Endothelial cell of umbilical vein (primary cell): Measurements from ENCODE around the gene EHMT1.

Experiments used
- CTCF ChIP-seq, 2 donors: IDR thresholded peaks; 1 replicate in 1 of 2; 2 replicates in 1 of 2; pipeline ENCODE4 v1.5.1; 2011; ENCODE audit warnings: low read length in 2 of 2, mild to moderate bottlenecking in 2 of 2, moderate library complexity in 2 of 2, control low read depth in 1 of 2, inconsistent platforms in 1 of 2, low read depth in 1 of 2; ENCODE audit not compliant: insufficient read depth in 1 of 2; ENCODE audit errors: extremely low read depth in 1 of 2
- EZH2 ChIP-seq: IDR thresholded peaks from 2 replicates; pipeline ENCODE4 v1.6.1; 2012; ENCODE audit warnings: borderline replicate concordance, low read depth, mild to moderate bottlenecking, moderate library complexity, low read length, inconsistent platforms; ENCODE audit not compliant: severe bottlenecking
- FOS ChIP-seq: IDR thresholded peaks from 2 replicates; pipeline ENCODE4 v1.6.1; 2011; ENCODE audit warnings: mild to moderate bottlenecking, low read length, moderate library complexity, borderline replicate concordance; ENCODE audit not compliant: insufficient read depth
- MYC ChIP-seq: IDR thresholded peaks from one replicate; pipeline ENCODE4 v1.6.1; 2011; ENCODE audit warnings: mild to moderate bottlenecking, low read depth, low read length
- POLR2A ChIP-seq: IDR thresholded peaks from 2 replicates; pipeline ENCODE4 v1.6.1; 2012; ENCODE audit warnings: low read depth, mild to moderate bottlenecking, control low read depth, low read length
- POLR2AphosphoS5 ChIP-seq: IDR thresholded peaks from 2 replicates; pipeline ENCODE4 v1.6.1; 2012; ENCODE audit warnings: low read depth, mild to moderate bottlenecking, control low read depth, low read length, moderate library complexity; ENCODE audit not compliant: insufficient read depth

DNA sequence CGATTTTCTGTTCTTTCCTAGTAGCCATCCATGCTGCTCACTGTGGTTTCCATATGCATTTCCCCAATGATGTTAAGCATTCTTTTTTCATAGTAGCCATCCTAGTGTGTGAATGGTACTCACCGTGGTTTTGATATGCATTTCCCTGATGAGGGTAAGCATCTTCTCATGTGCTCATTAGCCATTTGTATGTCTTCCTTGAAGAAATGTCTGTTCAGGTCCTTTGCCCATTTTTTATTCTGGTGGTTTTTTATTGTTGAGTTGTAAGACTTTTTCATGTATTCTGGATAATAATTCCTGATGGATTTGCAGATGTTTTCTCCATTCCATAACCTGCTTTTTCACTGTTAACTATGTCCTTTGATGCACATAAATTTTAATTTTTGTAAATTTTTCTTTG, 108.0 kb downstream of the EHMT1 start:
- TF ChIP-seq POLR2A (no peak), CTCF (IDR thresholded peaks at IDR 0.05; ENCODE audit: extremely low read depth in 1 of 2, insufficient read depth in 1 of 2, low read depth in 1 of 2, low read length in 2 of 2) (no peak), FOS (no peak), EZH2 (no peak), MYC (no peak), POLR2AphosphoS5 (no peak)
